Measurements from ENCODE around the gene SLC4A8. TPM values are rescaled to one million over a fixed set of nuclear protein-coding genes. Genes with fewer than 3 reads are reported as not detected.

SLC4A8 gene
- total and polyA plus RNA-seq, 4 donors, result 1.1 to 12.2 (median 3.0) TPM

- no peaks in the 10 kb centered on the region for H3K27me3 ChIP-seq (ENCODE audit: control insufficient read depth in 3 of 3, insufficient read depth in 3 of 3, low read length in 2 of 3)
- TF ChIP-seq CTCF (IDR thresholded peaks at IDR 0.05; ENCODE audit: control extremely low read depth, extremely low read depth), result no peak
- 63 to 64% methylated on average over 4 of the region's 4 CpGs for WGBS, 2 donors
- no peaks in the 10 kb centered on the region for H3K36me3 ChIP-seq (ENCODE audit: control insufficient read depth in 4 of 4, insufficient read depth in 4 of 4, low read length in 4 of 4)
- DNase-seq (no peak), ATAC-seq (ENCODE audit: insufficient read depth, low FRiP score) (no peak)
- peaks cover 0 to 3% (median 0%) of the 10 kb centered on the region in 4 donors for H3K9me3 ChIP-seq (ENCODE audit: control insufficient read depth in 4 of 4, insufficient read depth in 3 of 4, low read length in 3 of 4)
- no peak overlapping the region for H3K9ac ChIP-seq (ENCODE audit: insufficient read depth in 1 of 2, low read length in 2 of 2)
- peaks cover 0 to 4% (median 0%) of the 10 kb centered on the region in 5 donors for H3K4me1 ChIP-seq (ENCODE audit: control insufficient read depth in 5 of 5, insufficient read depth in 5 of 5, low read length in 5 of 5)
- no peak overlapping the region for H3K27ac ChIP-seq (ENCODE audit: low read depth in 1 of 2, low read length in 1 of 2)
- H3K4me3 ChIP-seq, result no peak overlapping the region
Measured at GRCh38 chr12:51407604-51408003, 17.0 kb upstream of the SLC4A8 start.

- no peak for DNase-seq
- 86 to 96% methylated on average over 8 of the region's 8 CpGs for WGBS, 2 donors
- H3K4me1 ChIP-seq (ENCODE audit: control insufficient read depth in 5 of 5, insufficient read depth in 5 of 5, low read length in 5 of 5), result peaks cover 0 to 2% (median 0%) of the 10 kb centered on the region in 5 donors
Measured at GRCh38 chr12:51409846-51410245, 14.8 kb upstream of the SLC4A8 start.

GRCh38 chr12:51413149-51413548, 11.5 kb upstream of the SLC4A8 start:
- DNase-seq, result no peak
- TF ChIP-seq CTCF (IDR thresholded peaks at IDR 0.05; ENCODE audit: control extremely low read depth, extremely low read depth), result no peak
- no peaks in the 10 kb centered on the region for H3K27me3 ChIP-seq (ENCODE audit: control insufficient read depth in 3 of 3, insufficient read depth in 3 of 3, low read length in 2 of 3)

More at GRCh38 chr12:51409846-51410245, 14.8 kb upstream of the SLC4A8 start:
- no peak overlapping the region for H3K27ac ChIP-seq (ENCODE audit: low read depth in 1 of 2, low read length in 1 of 2)
- ATAC-seq (ENCODE audit: insufficient read depth, low FRiP score), result no peak
- H3K9me3 ChIP-seq (ENCODE audit: control insufficient read depth in 4 of 4, insufficient read depth in 3 of 4, low read length in 3 of 4), result no peaks in the 10 kb centered on the region
- H3K4me3 ChIP-seq, result no peak overlapping the region
- no peaks in the 10 kb centered on the region for H3K27me3 ChIP-seq (ENCODE audit: control insufficient read depth in 3 of 3, insufficient read depth in 3 of 3, low read length in 2 of 3)
- no peaks in the 10 kb centered on the region for H3K36me3 ChIP-seq (ENCODE audit: control insufficient read depth in 4 of 4, insufficient read depth in 4 of 4, low read length in 4 of 4)
- no peak for TF ChIP-seq CTCF (IDR thresholded peaks at IDR 0.05; ENCODE audit: control extremely low read depth, extremely low read depth)
- no peak overlapping the region for H3K9ac ChIP-seq (ENCODE audit: insufficient read depth in 1 of 2, low read length in 2 of 2)

GRCh38 chr12:51413791-51414190, 10.8 kb upstream of the SLC4A8 start:
- DNase-seq (no peak), ATAC-seq (ENCODE audit: insufficient read depth, low FRiP score) (no peak)
- H3K27ac ChIP-seq (ENCODE audit: low read depth in 1 of 2, low read length in 1 of 2), result no peak overlapping the region
- H3K27me3 ChIP-seq (ENCODE audit: control insufficient read depth in 3 of 3, insufficient read depth in 3 of 3, low read length in 2 of 3), result no peaks in the 10 kb centered on the region
- H3K9ac ChIP-seq (ENCODE audit: insufficient read depth in 1 of 2, low read length in 2 of 2), result no peak overlapping the region
- 96 to 98% methylated on average over 3 of the region's 3 CpGs for WGBS, 2 donors
- H3K9me3 ChIP-seq (ENCODE audit: control insufficient read depth in 4 of 4, insufficient read depth in 3 of 4, low read length in 3 of 4), result no peaks in the 10 kb centered on the region
- no peak overlapping the region for H3K4me3 ChIP-seq
- no peak for TF ChIP-seq CTCF (IDR thresholded peaks at IDR 0.05; ENCODE audit: control extremely low read depth, extremely low read depth)
- no peaks in the 10 kb centered on the region for H3K4me1 ChIP-seq (ENCODE audit: control insufficient read depth in 5 of 5, insufficient read depth in 5 of 5, low read length in 5 of 5)
- H3K36me3 ChIP-seq (ENCODE audit: control insufficient read depth in 4 of 4, insufficient read depth in 4 of 4, low read length in 4 of 4), result no peaks in the 10 kb centered on the region

More at GRCh38 chr12:51413149-51413548, 11.5 kb upstream of the SLC4A8 start:
- Histone ChIP-seq H3K9ac (ENCODE audit: insufficient read depth in 1 of 2, low read length in 2 of 2) (no peak overlapping the region), H3K4me1 (ENCODE audit: control insufficient read depth in 5 of 5, insufficient read depth in 5 of 5, low read length in 5 of 5) (no peaks in the 10 kb centered on the region), H3K4me3 (no peak overlapping the region), H3K27ac (ENCODE audit: low read depth in 1 of 2, low read length in 1 of 2) (no peak overlapping the region), H3K36me3 (ENCODE audit: control insufficient read depth in 4 of 4, insufficient read depth in 4 of 4, low read length in 4 of 4) (no peaks in the 10 kb centered on the region), H3K9me3 (ENCODE audit: control insufficient read depth in 4 of 4, insufficient read depth in 3 of 4, low read length in 3 of 4) (no peaks in the 10 kb centered on the region)
- ATAC-seq (ENCODE audit: insufficient read depth, low FRiP score), result no peak

Measured in lung (tissue), 12 donors.